Transverse colon (tissue), 4 donors: Measurements from ENCODE around the gene ATP5MK. TPM values are rescaled to one million over a fixed set of nuclear protein-coding genes. Genes with fewer than 3 reads are reported as not detected.
"Not testable (repeated sequence)": the region's sequence is repeated elsewhere in the genome, so short reads cannot be mapped to it uniquely, and the experiment has no call there.

Experiments
- DNase-seq: peaks from one replicate; pipeline ENCODE4 v3.0.0-alpha.2; 2019
- H3K27ac ChIP-seq, 4 donors: fragments of 200-600 bp; sonication (generic); 2 replicates each; pipeline ENCODE4 v1.5.1; 2016 to 2018; ENCODE audit warnings: inconsistent platforms in 4 of 4
- H3K27me3 ChIP-seq: fragments of 200-600 bp; sonication (generic); 2 replicates; pipeline ENCODE4 v1.5.1; 2017; ENCODE audit warnings: inconsistent platforms
- H3K36me3 ChIP-seq, 4 donors: fragments of 200-600 bp; sonication (generic); 2 replicates each; pipeline ENCODE4 v1.5.1; 2017 to 2019; ENCODE audit warnings: inconsistent platforms in 4 of 4
- H3K4me1 ChIP-seq, 4 donors: fragments of 200-600 bp; sonication (generic); 2 replicates each; pipeline ENCODE4 v1.5.1; 2017 to 2020; ENCODE audit warnings: inconsistent platforms in 4 of 4
- H3K4me3 ChIP-seq, 4 donors: fragments of 200-600 bp; sonication (generic); 1 replicate in 1 of 4; 2 replicates in 3 of 4; pipeline versions ENCODE4 v1.5.1 to v1.6.1; 2017 to 2019; ENCODE audit warnings: inconsistent platforms in 4 of 4
- H3K9me3 ChIP-seq, 2 donors: fragments of 200-600 bp; sonication (generic); 2 replicates each; pipeline ENCODE4 v1.5.1; 2017 to 2019; ENCODE audit warnings: inconsistent platforms in 2 of 2
- EP300 ChIP-seq: sonication (generic); formaldehyde crosslinking; IDR thresholded peaks from one replicate; pipeline ENCODE4 v1.6.1; 2017; ENCODE audit warnings: antibody characterized with exemption, low read depth
- POLR2A ChIP-seq: fragments of 450-650 bp; IDR thresholded peaks from one replicate; pipeline ENCODE4 v1.6.1; 2016; ENCODE audit warnings: antibody characterized with exemption, mild to moderate bottlenecking, moderate library complexity
- POLR2AphosphoS5 ChIP-seq, 3 donors: sonication (generic); formaldehyde crosslinking; IDR thresholded peaks; one replicate each; pipeline ENCODE4 v1.6.1; 2016; ENCODE audit warnings: antibody characterized with exemption in 3 of 3
- WGBS, 2 donors: methylation state at CpG; one replicate each; pipeline ENCODE4 v1.1.5; 2018; ENCODE audit warnings: low coverage in 1 of 2; 5-methylcytosine and 5-hydroxymethylcytosine counted together
- in situ Hi-C, 4 donors: fragments of 200-750 bp; cut with MboI; loops; one replicate each; pipeline versions ENCODE4 v1.15.0 to v1.15.1; 2017; ENCODE audit warnings: low sequenced_read_pairs in 3 of 4, low pct_ligation_motif_present in 1 of 4, low pct_unique_long_range_greater_than_20kb in 1 of 4
- intact Hi-C: fragments of 100-400 bp; cut with DNase I; formaldehyde crosslinking; loops from one replicate; pipeline ENCODE4 v1.15.1; 2023; ENCODE audit warnings: low total_unique reads
- total RNA-seq, 4 donors: library from RNA; depleted of rRNA; stranded (reverse); fragments of >200 nt; gene quantifications; one replicate each; pipeline ENCODE4 v1.1.0, GENCODE V29; 2016
- TF ChIP-seq, protein P1 (sequence below), 5 experiments: fragments of 200-600 bp in 3 of 5; fragments of 450-650 bp in 2 of 5; sonication (generic) in 3 of 5; IDR thresholded peaks; 1 replicate in 2 of 5; 2 replicates in 3 of 5; pipeline ENCODE4 v1.5.1; 2016 to 2017; ENCODE audit warnings: antibody characterized with exemption in 5 of 5, inconsistent platforms in 3 of 5, mild to moderate bottlenecking in 2 of 5, moderate library complexity in 1 of 5

The ATP5MK gene
- total RNA-seq, 4 donors from 2014 or later = 13.7 to 415 (median 216) TPM

DNA sequence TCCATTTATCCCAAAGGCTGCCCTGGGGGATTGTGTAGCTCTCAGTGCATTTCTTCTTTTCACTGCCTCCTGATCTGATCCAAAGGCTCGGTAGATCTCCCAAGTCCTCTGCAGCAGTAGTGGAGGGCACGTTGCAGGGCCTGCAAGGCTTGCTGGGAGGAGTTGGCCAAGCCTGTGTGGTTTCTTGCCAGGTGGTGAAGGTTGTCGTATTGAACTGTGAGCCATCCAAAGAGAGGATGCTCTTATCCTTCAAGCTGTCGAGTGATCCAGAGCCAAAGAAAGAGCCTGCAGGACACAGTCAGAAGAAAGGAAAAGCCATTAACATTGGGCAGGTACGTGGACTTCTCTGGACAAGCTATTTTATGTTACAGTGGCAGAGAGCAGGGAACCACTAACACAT, 21.3 kb upstream of the ATP5MK start:
- Histone ChIP-seq H3K4me1 (no peaks in the 10 kb centered on the region), H3K4me3 (no peak overlapping the region), H3K27me3 (no peaks in the 10 kb centered on the region), H3K27ac (no peak overlapping the region), H3K9me3 (no peaks in the 10 kb centered on the region), H3K36me3 (peaks cover 0 to 52% (median 28%) of the 10 kb centered on the region in 4 donors)
- DNase-seq = no peak
- in situ Hi-C loops (loop anchor here in 2 of 4 donors (5.0 to 25.0 kb wide), 3 partner anchors 67 to 270 kb away; no protein-coding TSS in a partner anchor), intact Hi-C loops (loop anchor here (2.0 kb wide), 1 partner anchor 63 kb away; no protein-coding TSS in a partner anchor)
- TF ChIP-seq POLR2AphosphoS5 (IDR thresholded peaks at IDR 0.05) (no peak), POLR2A (no peak), EP300 (no peak)
- TF ChIP-seq, protein P1, sequence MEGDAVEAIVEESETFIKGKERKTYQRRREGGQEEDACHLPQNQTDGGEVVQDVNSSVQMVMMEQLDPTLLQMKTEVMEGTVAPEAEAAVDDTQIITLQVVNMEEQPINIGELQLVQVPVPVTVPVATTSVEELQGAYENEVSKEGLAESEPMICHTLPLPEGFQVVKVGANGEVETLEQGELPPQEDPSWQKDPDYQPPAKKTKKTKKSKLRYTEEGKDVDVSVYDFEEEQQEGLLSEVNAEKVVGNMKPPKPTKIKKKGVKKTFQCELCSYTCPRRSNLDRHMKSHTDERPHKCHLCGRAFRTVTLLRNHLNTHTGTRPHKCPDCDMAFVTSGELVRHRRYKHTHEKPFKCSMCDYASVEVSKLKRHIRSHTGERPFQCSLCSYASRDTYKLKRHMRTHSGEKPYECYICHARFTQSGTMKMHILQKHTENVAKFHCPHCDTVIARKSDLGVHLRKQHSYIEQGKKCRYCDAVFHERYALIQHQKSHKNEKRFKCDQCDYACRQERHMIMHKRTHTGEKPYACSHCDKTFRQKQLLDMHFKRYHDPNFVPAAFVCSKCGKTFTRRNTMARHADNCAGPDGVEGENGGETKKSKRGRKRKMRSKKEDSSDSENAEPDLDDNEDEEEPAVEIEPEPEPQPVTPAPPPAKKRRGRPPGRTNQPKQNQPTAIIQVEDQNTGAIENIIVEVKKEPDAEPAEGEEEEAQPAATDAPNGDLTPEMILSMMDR (IDR thresholded peaks at IDR 0.05) = no peak
- 90 to 96% methylated on average over 4 to 5 of the region's 5 CpGs for WGBS, 2 donors

DNA sequence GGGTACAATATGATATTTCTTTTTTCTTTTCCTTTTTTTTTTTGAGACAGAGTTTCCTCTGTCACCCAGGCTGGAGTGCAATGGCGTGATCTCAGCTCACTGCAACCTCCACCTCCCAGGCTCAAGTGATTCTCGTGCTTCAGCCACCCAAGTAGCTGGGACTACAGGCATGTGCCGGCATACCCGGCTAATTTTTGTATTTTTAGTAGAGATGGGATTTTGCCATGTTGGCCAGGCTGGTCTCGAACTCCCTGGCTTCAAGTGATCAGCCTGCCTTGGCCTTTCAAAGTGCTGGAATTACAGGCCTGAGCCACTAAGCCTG, 20.8 kb upstream of the ATP5MK start:
- intact Hi-C loops = loop anchor here (2.0 kb wide), 1 partner anchor 64 kb away; no protein-coding TSS in a partner anchor
- not testable (repeated sequence) for H3K27ac ChIP-seq, H3K4me1 ChIP-seq, H3K9me3 ChIP-seq, H3K4me3 ChIP-seq, H3K27me3 ChIP-seq, DNase-seq
- in situ Hi-C loops = loop anchor here in 2 of 4 donors (5.0 to 25.0 kb wide), 3 partner anchors 68 to 270 kb away; no protein-coding TSS in a partner anchor
- peaks cover 0 to 53% (median 29%) of the 10 kb centered on the region in 4 donors for H3K36me3 ChIP-seq
- 90 to 92% methylated on average over 2 to 5 of the region's 5 CpGs for WGBS, 2 donors
- TF ChIP-seq, protein P1 (IDR thresholded peaks at IDR 0.05) = peak in 1 of 5 experiments; percentile 1

DNA sequence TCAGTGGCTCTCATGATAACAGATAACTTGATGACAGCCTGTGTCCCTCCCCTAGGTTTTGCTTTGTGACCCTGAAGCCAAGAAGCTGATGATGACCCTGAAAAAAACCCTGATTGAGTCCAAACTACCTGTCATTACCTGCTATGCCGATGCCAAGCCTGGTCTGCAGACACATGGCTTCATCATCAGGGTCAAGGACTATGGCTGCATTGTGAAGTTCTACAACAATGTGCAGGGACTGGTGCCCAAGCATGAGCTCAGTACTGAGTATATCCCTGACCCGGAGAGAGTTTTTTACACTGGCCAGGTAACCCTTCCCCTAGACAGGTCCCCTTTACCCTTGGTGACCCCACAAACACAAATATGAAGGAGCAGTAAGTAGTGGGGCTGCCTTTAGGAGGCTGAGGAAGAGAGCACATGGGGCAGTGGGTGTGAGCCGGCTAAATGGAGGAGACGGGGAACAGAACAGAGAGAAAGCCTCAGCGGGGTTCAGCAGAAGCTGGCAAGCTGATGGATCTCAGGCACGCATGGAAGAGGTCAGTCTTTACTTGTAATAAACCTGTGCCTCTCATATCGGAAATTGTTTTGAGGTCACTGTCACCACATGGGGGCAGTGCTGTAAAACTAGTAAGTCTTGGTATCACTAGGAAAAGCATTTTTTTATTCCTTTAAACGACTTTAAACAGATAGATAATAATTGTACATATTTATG, 20.3 kb upstream of the ATP5MK start:
- intact Hi-C loops = loop anchor here (2.0 kb wide), 1 partner anchor 64 kb away; no protein-coding TSS in a partner anchor
- Histone ChIP-seq H3K4me3 (no peak overlapping the region), H3K4me1 (no peaks in the 10 kb centered on the region), H3K9me3 (no peaks in the 10 kb centered on the region), H3K27me3 (no peaks in the 10 kb centered on the region), H3K27ac (no peak overlapping the region), H3K36me3 (peaks cover 0 to 58% (median 31%) of the 10 kb centered on the region in 4 donors)
- TF ChIP-seq, protein P1 (IDR thresholded peaks at IDR 0.05) = peak; percentile 49 to 65 (median 60)
- no peak for TF ChIP-seq POLR2AphosphoS5 (IDR thresholded peaks at IDR 0.05)
- TF ChIP-seq EP300 = no peak
- peak; percentile 67 for DNase-seq
- 0 to 50% methylated on average over 1 to 8 of the region's 8 CpGs for WGBS, 2 donors
- in situ Hi-C loops = loop anchor here in 2 of 4 donors (5.0 to 25.0 kb wide), 3 partner anchors 68 to 271 kb away; no protein-coding TSS in a partner anchor

DNA sequence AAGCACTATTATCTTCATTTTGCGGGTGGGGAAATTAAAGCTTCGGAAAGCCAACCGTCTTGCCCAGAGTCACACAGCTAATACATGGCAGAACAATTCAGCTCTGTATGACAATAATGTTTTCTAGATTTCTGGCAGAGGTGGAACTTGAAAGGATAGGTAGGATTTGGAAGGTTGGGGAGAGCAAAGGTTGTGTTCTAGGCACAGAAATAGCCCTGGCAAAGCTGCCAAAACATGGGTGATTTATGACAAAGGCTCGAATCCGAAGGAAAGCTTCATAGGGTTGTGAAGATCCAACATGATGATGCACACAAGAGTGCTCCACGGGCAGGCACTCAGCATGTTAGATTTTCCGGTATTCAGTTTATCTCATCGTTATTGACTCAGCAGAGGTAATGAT, 19.3 kb upstream of the ATP5MK start:
- intact Hi-C loops = no loop called here
- H3K9me3 ChIP-seq = no peaks in the 10 kb centered on the region
- H3K4me1 ChIP-seq = no peaks in the 10 kb centered on the region
- DNase-seq = no peak
- WGBS, 2 donors = 71 to 78% methylated on average over 7 to 8 of the region's 8 CpGs
- no peak overlapping the region for H3K27ac ChIP-seq
- H3K36me3 ChIP-seq = peaks cover 0 to 68% (median 33%) of the 10 kb centered on the region in 4 donors
- no peak overlapping the region for H3K4me3 ChIP-seq
- no peaks in the 10 kb centered on the region for H3K27me3 ChIP-seq
- in situ Hi-C loops = loop anchor here in 2 of 4 donors (5.0 to 25.0 kb wide), 3 partner anchors 69 to 272 kb away; no protein-coding TSS in a partner anchor
- TF ChIP-seq POLR2A = no peak
- TF ChIP-seq, protein P1 (IDR thresholded peaks at IDR 0.05) = no peak
- no peak for TF ChIP-seq POLR2AphosphoS5 (IDR thresholded peaks at IDR 0.05)
